Activated naive CD8-positive, alpha-beta T cell treated with anti-CD3 and anti-CD28 coated beads, Interleukin-2, amount 10 ng/mL, durations not matched to agents 7 days and 5 days (primary cell): Measurements from ENCODE around the gene ZC3HAV1L. TPM values are rescaled to one million over a fixed set of nuclear protein-coding genes. Genes with fewer than 3 reads are reported as not detected.
"Not testable (repeated sequence)": the region's sequence is repeated elsewhere in the genome, so short reads cannot be mapped to it uniquely, and the experiment has no call there.

Source experiments
- ATAC-seq: fragments of 150-1000 bp; cut with Tn5 transposase; one replicate; pipeline ENCODE4 v1.10.0; 2021; ENCODE audit warnings: low read depth, moderate library complexity
- POLR2A ChIA-PET: fragments of 350-600 bp; sonication (Branson Sonifier 250); formaldehyde crosslinking; loops from one replicate; lab custom pipeline; 2021; ENCODE audit warnings: antibody characterized with exemption; lab: Charles Lee
- DNase-seq: peaks from one replicate; pipeline ENCODE4 v3.0.0; 2021
- H3K27ac Mint-ChIP-seq: one replicate; pipeline ENCODE4 v1.8.0; 2022; ENCODE audit warnings: mild to moderate bottlenecking, mixed read lengths
- H3K27me3 Mint-ChIP-seq: one replicate; pipeline ENCODE4 v1.8.0; 2022; ENCODE audit warnings: mild to moderate bottlenecking, moderate library complexity, mixed read lengths
- H3K36me3 Mint-ChIP-seq: one replicate; pipeline ENCODE4 v1.8.0; 2021; ENCODE audit warnings: mild to moderate bottlenecking, mixed read lengths
- H3K4me1 Mint-ChIP-seq: one replicate; pipeline ENCODE4 v1.8.0; 2021; ENCODE audit warnings: mixed read lengths
- H3K4me3 Mint-ChIP-seq: one replicate; pipeline ENCODE4 v1.8.0; 2022; ENCODE audit warnings: mild to moderate bottlenecking, moderate library complexity, mixed read lengths
- H3K9me3 Mint-ChIP-seq: one replicate; pipeline ENCODE4 v1.8.0; 2021; ENCODE audit warnings: mixed read lengths
- total RNA-seq, 2 experiments: library from RNA; stranded (reverse); gene quantifications; one replicate each; pipeline ENCODE4 v1.2.3, GENCODE V29; 2021

ZC3HAV1L gene
- total RNA-seq, 2 experiments from 2014 or later, result 15.6 to 17.4 TPM

GRCh38 chr7:138981332-138982203 is 54.3 kb downstream of the ZC3HAV1L start, which contains the start of gene KIAA1549:
Gene KIAA1549, minus strand, starts transcription at chr7:138981389. Its CDS starts 120 bp downstream, at chr7:138981269.
- Mint-ChIP-seq H3K4me3 (peak within 1 kb of the TSS; percentile 86), H3K4me1 (peaks cover 16% of the 10 kb centered on the region), H3K27ac (peak within 1 kb of the TSS; percentile 51), H3K27me3 (peaks cover 53% of the 10 kb centered on the region), H3K36me3 (no peaks in the 10 kb centered on the region), H3K9me3 (no peaks in the 10 kb centered on the region)
- DNase-seq (peak; percentile 82), ATAC-seq (peak; percentile 91)
- POLR2A ChIA-PET, result interaction anchor here (1.0 to 3.0 kb wide), 3 partner anchors 78 to 95 kb away, joined by 5 to 7 read pairs (median 5); no protein-coding TSS in a partner anchor

- peaks cover 16% of the 10 kb centered on the region for H3K4me1 Mint-ChIP-seq
- POLR2A ChIA-PET, result interaction anchor here (0.6 to 3.0 kb wide), 3 partner anchors 77 to 511 kb away, joined by 3 to 7 read pairs (median 5); no protein-coding TSS in a partner anchor
- DNase-seq (peak; percentile 35), ATAC-seq (peak; percentile 41)
- H3K27ac Mint-ChIP-seq, result peak overlapping the region; percentile 51
- H3K27me3 Mint-ChIP-seq, result peaks cover 49% of the 10 kb centered on the region
- H3K36me3 Mint-ChIP-seq, result no peaks in the 10 kb centered on the region
- H3K4me3 Mint-ChIP-seq, result peak overlapping the region; percentile 86
- H3K9me3 Mint-ChIP-seq, result no peaks in the 10 kb centered on the region
Measured at GRCh38 chr7:138980563-138981291, 55.1 kb downstream of the ZC3HAV1L start.

GRCh38 chr7:138979988-138980562 is 55.8 kb downstream of the ZC3HAV1L start:
- POLR2A ChIA-PET, result interaction anchor here (0.6 to 3.0 kb wide), 3 partner anchors 76 to 511 kb away, joined by 3 to 7 read pairs (median 5); no protein-coding TSS in a partner anchor
- H3K27me3 Mint-ChIP-seq, result peaks cover 48% of the 10 kb centered on the region

GRCh38 chr7:138979226-138979979 is 56.4 kb downstream of the ZC3HAV1L start:
- H3K27ac Mint-ChIP-seq, result no peak overlapping the region
- H3K4me3 Mint-ChIP-seq, result no peak overlapping the region
- POLR2A ChIA-PET, result interaction anchor here (3.0 kb wide), 1 partner anchor 76 kb away, joined by 7 read pairs; no protein-coding TSS in a partner anchor
- H3K4me1 Mint-ChIP-seq, result peaks cover 16% of the 10 kb centered on the region
- no peak for ATAC-seq
- no peaks in the 10 kb centered on the region for H3K36me3 Mint-ChIP-seq
- H3K27me3 Mint-ChIP-seq, result peaks cover 51% of the 10 kb centered on the region
- DNase-seq, result no peak
- H3K9me3 Mint-ChIP-seq, result no peaks in the 10 kb centered on the region

More at GRCh38 chr7:138979988-138980562, 55.8 kb downstream of the ZC3HAV1L start:
- no peak for ATAC-seq
- H3K27ac Mint-ChIP-seq, result no peak overlapping the region
- no peak for DNase-seq
- peak overlapping the region; percentile 86 for H3K4me3 Mint-ChIP-seq
- peaks cover 16% of the 10 kb centered on the region for H3K4me1 Mint-ChIP-seq
- H3K9me3 Mint-ChIP-seq, result no peaks in the 10 kb centered on the region
- H3K36me3 Mint-ChIP-seq, result no peaks in the 10 kb centered on the region

GRCh38 chr7:138978541-138979184 is 57.2 kb downstream of the ZC3HAV1L start:
- POLR2A ChIA-PET, result no interaction called here
- Mint-ChIP-seq H3K4me1 (peaks cover 16% of the 10 kb centered on the region), H3K4me3 (no peak overlapping the region), H3K27ac (no peak overlapping the region), H3K9me3 (no peaks in the 10 kb centered on the region), H3K36me3 (no peaks in the 10 kb centered on the region), H3K27me3 (peaks cover 53% of the 10 kb centered on the region)
- no peak for ATAC-seq
- no peak for DNase-seq

- ATAC-seq, DNase-seq, H3K4me1 Mint-ChIP-seq, H3K27ac Mint-ChIP-seq, H3K4me3 Mint-ChIP-seq, POLR2A ChIA-PET, H3K9me3 Mint-ChIP-seq, H3K36me3 Mint-ChIP-seq: not testable (repeated sequence)
- H3K27me3 Mint-ChIP-seq, result peaks cover 42% of the 10 kb centered on the region
Measured at GRCh38 chr7:138976161-138976560, 59.7 kb downstream of the ZC3HAV1L start.

Other genes starting within 250 kb of the ZC3HAV1L start
- not detected for gene TMEM213, start 238.0 kb downstream of the ZC3HAV1L start, total RNA-seq
- not detected for gene ATP6V0A4, start 237.8 kb downstream of the ZC3HAV1L start, total RNA-seq
- gene KIAA1549, start 54.7 kb downstream of the ZC3HAV1L start, total RNA-seq, result 1 to 10 TPM; 1.1 TPM
- 100 to 1,000 TPM; 136 TPM for gene ZC3HAV1, start 73.7 kb upstream of the ZC3HAV1L start, total RNA-seq
- 10 to 100 TPM; 15.4 to 19.4 TPM for gene UBN2, start 195.2 kb upstream of the ZC3HAV1L start, total RNA-seq